Suppressor macrophage treated with lipopolysaccharide for 1 hour (primary cell): ENCODE data around the gene NR2C2.
A peak's percentile ranks its signal among the peaks of the same experiment; 100 is the strongest.

ENCODE experiments used
- DNase-seq, 3 donors: peaks; one replicate each; pipeline ENCODE4 v3.0.0-alpha.2; 2020 to 2022

Gene NR2C2

GRCh38 chr3:15065550-15066007 lies 118.2 kb downstream of the NR2C2 start:
- DNase-seq, result no peak

GRCh38 chr3:15066467-15066866 lies 119.1 kb downstream of the NR2C2 start:
- DNase-seq, result no peak

GRCh38 chr3:15069441-15069840 lies 122.1 kb downstream of the NR2C2 start:
- no peak for DNase-seq

- no peak for DNase-seq
Observed at GRCh38 chr3:15071699-15072098, 124.3 kb downstream of the NR2C2 start.

- no peak for DNase-seq
Observed at GRCh38 chr3:15074500-15074899, 127.1 kb downstream of the NR2C2 start.

GRCh38 chr3:15079091-15079490 lies 131.7 kb downstream of the NR2C2 start:
- DNase-seq, result no peak

- DNase-seq, result peak; percentile 88 to 92 (median 90)
Observed at GRCh38 chr3:15081960-15082664, 134.7 kb downstream of the NR2C2 start.

- peak; percentile 65 to 72 (median 69) for DNase-seq
Observed at GRCh38 chr3:15083252-15083651, 135.9 kb downstream of the NR2C2 start.

- DNase-seq, result no peak
Observed at GRCh38 chr3:15086263-15086662, 138.9 kb downstream of the NR2C2 start.

GRCh38 chr3:15086699-15087098 lies 139.3 kb downstream of the NR2C2 start:
- no peak for DNase-seq

- DNase-seq, result no peak
Observed at GRCh38 chr3:15089201-15089600, 141.8 kb downstream of the NR2C2 start.

- DNase-seq, result no peak
Observed at GRCh38 chr3:15091575-15091974, 144.2 kb downstream of the NR2C2 start.

GRCh38 chr3:15092686-15093085 lies 145.3 kb downstream of the NR2C2 start:
- no peak for DNase-seq

GRCh38 chr3:15094187-15094875 lies 146.9 kb downstream of the NR2C2 start:
- DNase-seq, result no peak

GRCh38 chr3:15096046-15096445 lies 148.7 kb downstream of the NR2C2 start:
- DNase-seq, result peak; percentile 49 to 56 (median 51)

GRCh38 chr3:15097891-15098290 lies 150.5 kb downstream of the NR2C2 start:
- DNase-seq, result peak; percentile 63 to 67 (median 66)
